HG02623 (cell line): ENCODE measurements around the gene ZFP90.
"Not testable (repeated sequence)": the region's sequence is repeated elsewhere in the genome, so short reads cannot be mapped to it uniquely, and the experiment has no call there.

ENCODE experiments used
- ATAC-seq: cut with Tn5 transposase; IDR thresholded peaks from one replicate; pipeline ENCODE4 v1.9.1; 2021; ENCODE audit warnings: moderate library complexity; ENCODE audit not compliant: unreplicated experiment

ZFP90 gene

GRCh38 chr16:68538880-68539701 lies at the start of gene ZFP90:
TSS of gene ZFP90 (plus strand) at chr16:68539291. CDS start at chr16:68539793, 502 bp downstream.
- ATAC-seq, result peak; percentile 76

- no peak for ATAC-seq
Observed at GRCh38 chr16:68490358-68490757, 48.7 kb upstream of the ZFP90 start.

- ATAC-seq, result no peak
Observed at GRCh38 chr16:68490829-68491575, 48.1 kb upstream of the ZFP90 start.

GRCh38 chr16:68491576-68491950 lies 47.5 kb upstream of the ZFP90 start:
- ATAC-seq, result no peak

GRCh38 chr16:68492151-68492542 lies 46.9 kb upstream of the ZFP90 start:
- ATAC-seq, result no peak

GRCh38 chr16:68492543-68493411 lies 46.3 kb upstream of the ZFP90 start:
- no peak for ATAC-seq

- ATAC-seq, result no peak
Observed at GRCh38 chr16:68493412-68494070, 45.5 kb upstream of the ZFP90 start.

- ATAC-seq, result not testable (repeated sequence)
Observed at GRCh38 chr16:68494261-68494660, 44.8 kb upstream of the ZFP90 start.

GRCh38 chr16:68496689-68497088 lies 42.4 kb upstream of the ZFP90 start:
- ATAC-seq, result no peak

GRCh38 chr16:68499006-68499405 lies 40.1 kb upstream of the ZFP90 start:
- ATAC-seq, result no peak

GRCh38 chr16:68503334-68503733 lies 35.8 kb upstream of the ZFP90 start:
- ATAC-seq, result no peak

- no peak for ATAC-seq
Observed at GRCh38 chr16:68504066-68504465, 35.0 kb upstream of the ZFP90 start.

- ATAC-seq, result no peak
Observed at GRCh38 chr16:68506331-68507053, 32.6 kb upstream of the ZFP90 start.

- no peak for ATAC-seq
Observed at GRCh38 chr16:68508013-68508412, 31.1 kb upstream of the ZFP90 start.

GRCh38 chr16:68508641-68509240 lies 30.4 kb upstream of the ZFP90 start:
- no peak for ATAC-seq

- no peak for ATAC-seq
Observed at GRCh38 chr16:68509381-68509780, 29.7 kb upstream of the ZFP90 start.

GRCh38 chr16:68510775-68511174 lies 28.3 kb upstream of the ZFP90 start:
- no peak for ATAC-seq

- ATAC-seq, result no peak
Observed at GRCh38 chr16:68512183-68512582, 26.9 kb upstream of the ZFP90 start.

- ATAC-seq, result no peak
Observed at GRCh38 chr16:68512742-68513141, 26.3 kb upstream of the ZFP90 start.

- no peak for ATAC-seq
Observed at GRCh38 chr16:68514511-68514910, 24.6 kb upstream of the ZFP90 start.
